ENCODE results near the gene FHAD1.

FHAD1 gene

GRCh38 chr1:15224974-15225373, 22.0 kb upstream of the FHAD1 start:
- TF ChIP-seq PATZ1 (CRISPR knock-in tag; IDR thresholded peaks at IDR 0.05; ENCODE audit: borderline replicate concordance) (no peak), OSR1 (CRISPR knock-in tag; IDR thresholded peaks at IDR 0.05) (no peak), SNAI2 (CRISPR knock-in tag; IDR thresholded peaks at IDR 0.05) (no peak), TCF4 (CRISPR knock-in tag; IDR thresholded peaks at IDR 0.05; ENCODE audit: borderline replicate concordance) (no peak), ZC3H10 (CRISPR knock-in tag; IDR thresholded peaks at IDR 0.05) (no peak), ZNF70 (CRISPR knock-in tag; IDR thresholded peaks at IDR 0.05) (no peak), GLIS3 (CRISPR knock-in tag; IDR thresholded peaks at IDR 0.05) (no peak), ZFP30 (CRISPR knock-in tag; IDR thresholded peaks at IDR 0.05) (no peak), ZNF8 (CRISPR knock-in tag; IDR thresholded peaks at IDR 0.05) (no peak), TOX (CRISPR knock-in tag; IDR thresholded peaks at IDR 0.05; ENCODE audit: borderline replicate concordance) (no peak), ISL1 (CRISPR knock-in tag; IDR thresholded peaks at IDR 0.05) (no peak), ARNTL (CRISPR knock-in tag; IDR thresholded peaks at IDR 0.05; ENCODE audit: borderline replicate concordance, low read depth) (no peak), TSHZ2 (CRISPR knock-in tag; IDR thresholded peaks at IDR 0.05) (no peak), BACH2 (CRISPR knock-in tag; IDR thresholded peaks at IDR 0.05; ENCODE audit: borderline replicate concordance) (no peak), CSRNP3 (CRISPR knock-in tag; IDR thresholded peaks at IDR 0.05) (no peak), RARB (CRISPR knock-in tag; IDR thresholded peaks at IDR 0.05) (no peak), ESRRG (CRISPR knock-in tag; IDR thresholded peaks at IDR 0.05) (no peak), CSDC2 (CRISPR knock-in tag; IDR thresholded peaks at IDR 0.05) (no peak)

GRCh38 chr1:15225461-15225860, 21.6 kb upstream of the FHAD1 start:
- ATAC-seq: no peak
- TF ChIP-seq BACH2 (CRISPR knock-in tag; IDR thresholded peaks at IDR 0.05; ENCODE audit: borderline replicate concordance) (no peak), GLIS3 (CRISPR knock-in tag; IDR thresholded peaks at IDR 0.05) (no peak), ZNF565 (CRISPR knock-in tag; conservative IDR thresholded peaks at IDR 0.05; ENCODE audit: low read depth) (no peak), ZFP3 (CRISPR knock-in tag; IDR thresholded peaks at IDR 0.05) (no peak), CSRNP3 (CRISPR knock-in tag; IDR thresholded peaks at IDR 0.05) (no peak), SNAI2 (CRISPR knock-in tag; IDR thresholded peaks at IDR 0.05) (no peak), ZNF70 (CRISPR knock-in tag; IDR thresholded peaks at IDR 0.05) (no peak), ZNF8 (CRISPR knock-in tag; IDR thresholded peaks at IDR 0.05) (no peak), RARB (CRISPR knock-in tag; IDR thresholded peaks at IDR 0.05) (no peak), CREB5 (CRISPR knock-in tag; IDR thresholded peaks at IDR 0.05; ENCODE audit: low read depth) (no peak), TSHZ2 (CRISPR knock-in tag; IDR thresholded peaks at IDR 0.05) (no peak), TCF4 (CRISPR knock-in tag; IDR thresholded peaks at IDR 0.05; ENCODE audit: borderline replicate concordance) (no peak), ZC3H10 (CRISPR knock-in tag; IDR thresholded peaks at IDR 0.05) (no peak), ZFP30 (CRISPR knock-in tag; IDR thresholded peaks at IDR 0.05) (no peak), CSDC2 (CRISPR knock-in tag; IDR thresholded peaks at IDR 0.05) (no peak), OSR1 (CRISPR knock-in tag; IDR thresholded peaks at IDR 0.05) (no peak), ARNTL (CRISPR knock-in tag; IDR thresholded peaks at IDR 0.05; ENCODE audit: borderline replicate concordance, low read depth) (no peak)

More at GRCh38 chr1:15224974-15225373, 22.0 kb upstream of the FHAD1 start:
- ATAC-seq: no peak

All from SK-N-SH treated with all-trans-retinoic acid at 6 μM for 48 hours (cell line).